ENCODE data around the gene SLC7A5.
"Not testable (repeated sequence)": the region's sequence is repeated elsewhere in the genome, so short reads cannot be mapped to it uniquely, and the experiment has no call there.

Gene SLC7A5

GRCh38 chr16:87869061-87869878, at the start of gene SLC7A5:
SLC7A5 (minus strand) TSS chr16:87869507; CDS start chr16:87869422, 85 bp downstream.
- peak; percentile 88 to 93 (median 89) for DNase-seq (ENCODE audit: low read depth in 3 of 3)

DNA sequence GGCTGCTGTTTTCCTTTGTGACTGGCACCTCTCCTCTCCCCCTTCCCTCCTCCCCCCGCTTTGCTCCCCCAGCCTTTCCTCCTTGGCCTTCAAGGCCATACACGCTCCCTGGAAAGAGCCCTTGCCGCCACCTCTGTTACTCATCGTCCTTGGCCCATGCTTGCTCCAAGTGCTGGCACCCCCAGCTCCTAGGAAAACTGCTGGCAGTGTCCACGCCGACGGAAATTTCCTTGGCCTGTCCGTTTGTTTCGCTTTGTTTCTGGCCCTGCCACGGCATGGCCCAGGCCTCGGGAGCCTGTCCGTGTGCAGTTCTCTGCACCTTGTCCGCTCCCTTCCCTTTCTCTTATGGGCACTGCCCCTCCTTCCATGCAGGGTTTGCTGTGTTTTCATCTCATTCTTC, 49.0 kb upstream of the SLC7A5 start:
- no peak for DNase-seq (ENCODE audit: low read depth in 3 of 3)

GRCh38 chr16:87917503-87917902, 48.2 kb upstream of the SLC7A5 start:
- DNase-seq (ENCODE audit: low read depth in 3 of 3): no peak

DNA sequence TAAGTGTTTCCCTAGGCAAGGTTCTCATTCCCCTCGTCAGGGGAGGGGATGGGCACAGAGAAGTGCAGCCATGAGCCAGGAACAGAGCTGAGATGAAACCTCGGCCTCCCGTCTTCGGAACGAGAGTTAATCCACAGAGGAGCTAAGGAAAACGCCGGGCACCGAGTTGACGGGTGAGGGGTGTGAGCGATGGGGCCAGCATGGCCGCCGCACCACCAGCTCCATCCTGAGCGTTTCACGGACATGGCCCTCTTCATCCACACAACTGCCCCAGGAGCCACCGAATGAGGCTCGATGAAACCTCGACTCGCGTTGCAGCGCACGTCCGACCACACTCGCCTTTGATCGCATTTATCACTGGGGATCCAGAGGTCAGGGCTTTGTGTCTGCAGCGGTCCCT, 45.5 kb upstream of the SLC7A5 start:
- no peak for DNase-seq (ENCODE audit: low read depth in 3 of 3)

DNA sequence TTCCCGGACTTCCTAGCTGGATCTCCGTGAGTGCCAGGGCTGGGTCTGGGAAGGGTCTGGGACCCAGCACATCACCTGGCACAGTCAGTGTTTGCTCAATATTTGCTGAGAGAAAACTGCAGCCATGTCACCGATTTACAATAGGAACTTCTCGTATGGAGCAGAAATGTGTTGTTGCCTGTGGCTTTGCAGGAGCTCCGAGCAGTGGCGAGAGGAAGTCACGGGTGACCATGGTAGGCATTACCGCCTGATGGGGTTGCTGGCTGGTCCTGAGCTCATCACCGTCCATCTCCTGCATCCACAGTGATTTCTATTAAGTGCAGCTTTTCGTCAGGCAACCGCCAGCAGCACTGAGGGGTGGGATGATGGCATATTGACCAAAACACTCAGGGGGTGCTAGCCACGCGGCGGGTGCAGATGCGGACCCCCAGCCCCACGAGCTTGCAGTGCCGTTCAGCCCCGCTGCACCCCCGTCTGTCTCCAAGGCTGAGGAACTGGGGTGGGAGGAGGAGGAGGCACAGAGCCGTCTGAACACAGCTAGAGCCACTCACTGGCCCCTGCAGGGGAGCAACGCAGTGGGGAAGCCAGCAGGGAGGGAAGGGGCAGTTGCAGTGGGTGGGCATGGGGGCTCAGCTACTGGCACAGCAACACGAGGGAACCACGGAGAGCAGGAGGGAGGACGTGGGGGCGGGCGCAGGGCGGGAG, 44.9 kb upstream of the SLC7A5 start:
- not testable (repeated sequence) for DNase-seq (ENCODE audit: low read depth in 3 of 3)

DNA sequence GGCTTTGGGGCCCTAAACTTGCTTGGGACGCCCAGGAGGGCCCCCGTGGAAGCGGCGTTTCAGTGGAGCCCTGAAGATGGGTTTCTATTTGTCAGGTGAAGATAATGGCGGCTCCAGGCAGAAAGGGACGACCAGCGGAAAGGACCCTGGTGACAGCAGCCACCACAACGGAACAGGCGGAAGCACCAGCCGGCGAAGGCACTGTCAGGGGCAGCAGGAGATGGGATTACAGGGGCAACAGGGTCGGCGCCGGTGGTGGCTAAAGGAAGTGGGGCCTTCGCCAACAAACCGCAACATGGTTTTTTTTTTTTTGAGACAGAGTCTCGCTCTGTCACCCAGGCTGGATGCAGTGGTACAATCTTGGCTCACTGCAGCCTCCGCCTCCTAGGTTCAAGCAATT, 43.4 kb upstream of the SLC7A5 start:
- not testable (repeated sequence) for DNase-seq (ENCODE audit: low read depth in 3 of 3)

DNA sequence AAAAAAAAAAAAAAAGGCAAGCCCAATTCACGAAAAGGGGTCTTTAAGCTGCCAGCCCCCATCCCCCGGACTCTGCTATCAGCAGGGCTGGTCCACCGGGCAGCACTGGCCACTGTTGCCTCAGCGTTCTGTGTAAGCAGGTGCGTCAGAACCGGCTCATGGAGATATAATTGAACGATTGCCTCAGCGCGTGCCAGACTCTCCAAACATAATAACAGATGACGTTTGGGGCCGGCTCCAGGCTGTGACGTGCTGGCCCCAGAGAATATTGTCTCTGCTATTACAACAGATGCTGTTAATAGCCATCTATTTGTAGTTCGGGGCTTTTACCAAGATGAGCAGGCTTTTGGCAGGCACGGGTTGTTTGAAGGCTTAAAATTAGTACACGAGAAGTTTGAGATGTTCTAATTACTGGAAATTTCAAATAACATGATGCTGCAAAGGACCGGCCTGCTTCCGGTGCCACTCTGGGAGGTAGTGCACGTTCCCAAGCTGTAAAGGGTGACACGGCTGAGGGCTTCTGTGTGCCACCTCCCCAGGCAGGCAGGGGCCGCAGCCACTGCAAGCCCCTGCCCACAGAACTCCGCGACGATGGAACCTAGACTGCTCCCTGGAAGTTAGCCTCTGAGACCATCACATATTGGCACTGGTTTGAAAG, 41.9 kb upstream of the SLC7A5 start:
- not testable (repeated sequence) for DNase-seq (ENCODE audit: low read depth in 3 of 3)

DNA sequence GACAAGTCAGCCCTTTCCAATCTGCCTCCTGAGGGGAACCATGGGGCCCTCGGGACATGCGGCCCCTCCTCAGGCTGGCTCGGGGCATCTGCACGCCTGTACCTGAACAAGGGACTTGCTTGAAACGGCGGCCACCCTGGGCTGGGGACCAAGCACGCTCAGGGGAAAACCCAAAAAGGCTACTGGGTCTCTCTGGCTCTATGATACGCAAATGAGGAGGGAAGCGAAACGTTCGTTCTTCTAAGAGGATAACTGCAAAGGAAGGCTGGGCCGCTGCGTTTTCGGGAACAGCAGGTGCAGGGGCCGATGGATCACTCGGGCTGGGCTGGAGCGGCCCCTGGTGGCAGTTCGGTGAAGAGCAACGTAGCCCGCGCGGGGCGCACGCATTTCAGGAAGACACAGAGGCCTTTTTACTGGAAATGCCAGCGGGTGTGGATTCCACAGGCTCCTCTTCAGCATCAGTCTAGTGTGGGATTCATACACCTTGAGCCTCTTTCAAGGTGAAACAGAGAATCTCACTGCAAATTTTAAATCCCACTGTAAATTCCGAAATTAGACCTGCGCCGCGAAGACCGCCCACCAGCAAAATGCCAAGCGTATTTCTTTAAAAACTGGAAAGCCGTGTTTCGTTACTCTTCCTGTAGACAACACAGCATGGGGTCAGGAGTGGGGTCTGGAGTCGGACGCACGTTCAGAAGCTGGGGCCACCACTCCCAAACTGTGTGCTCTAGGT, 40.1 kb upstream of the SLC7A5 start:
- DNase-seq (ENCODE audit: low read depth in 3 of 3): peak; percentile 77 to 81 (median 78)

GRCh38 chr16:87908101-87908500, 38.8 kb upstream of the SLC7A5 start:
- not testable (repeated sequence) for DNase-seq (ENCODE audit: low read depth in 3 of 3)

DNA sequence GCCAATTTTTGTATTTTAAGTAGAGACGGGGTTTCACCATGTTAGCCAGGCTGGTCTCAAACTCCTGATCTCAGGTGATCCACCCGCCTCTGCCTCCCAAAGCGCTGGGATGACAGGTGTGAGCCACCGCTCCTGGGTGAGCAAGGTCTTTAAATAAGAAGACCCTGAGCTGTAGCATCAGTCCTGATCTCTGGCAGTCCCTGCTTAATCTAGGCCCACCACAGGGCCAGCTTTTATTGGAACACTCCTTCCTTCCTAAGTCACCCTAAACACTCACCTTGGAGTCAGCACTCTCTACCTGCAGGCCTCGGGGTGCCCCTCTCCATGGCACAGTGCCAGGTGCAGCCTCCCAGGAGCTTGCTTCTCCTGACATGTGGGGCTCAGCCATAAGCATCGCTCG, 36.2 kb upstream of the SLC7A5 start:
- not testable (repeated sequence) for DNase-seq (ENCODE audit: low read depth in 3 of 3)

DNA sequence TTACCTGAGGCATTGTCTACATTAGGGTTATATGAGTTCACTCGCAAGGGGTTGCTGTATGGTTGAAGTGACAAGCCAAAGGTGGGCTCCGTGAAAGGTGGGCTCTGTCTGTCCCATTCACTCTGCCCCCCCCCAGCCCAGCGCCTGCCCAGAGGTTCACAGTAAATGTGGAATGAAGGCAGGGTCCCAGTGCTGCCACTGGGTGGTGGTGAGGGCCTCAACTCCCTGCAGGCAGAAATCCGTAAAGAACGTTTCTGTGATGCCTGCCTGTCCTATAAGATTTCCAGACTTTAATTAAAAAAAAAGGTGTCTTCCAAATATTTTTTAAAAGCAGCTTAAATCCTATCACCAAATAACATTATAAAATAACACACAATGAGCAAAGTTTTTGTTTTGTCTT, 35.7 kb upstream of the SLC7A5 start:
- not testable (repeated sequence) for DNase-seq (ENCODE audit: low read depth in 3 of 3)

DNA sequence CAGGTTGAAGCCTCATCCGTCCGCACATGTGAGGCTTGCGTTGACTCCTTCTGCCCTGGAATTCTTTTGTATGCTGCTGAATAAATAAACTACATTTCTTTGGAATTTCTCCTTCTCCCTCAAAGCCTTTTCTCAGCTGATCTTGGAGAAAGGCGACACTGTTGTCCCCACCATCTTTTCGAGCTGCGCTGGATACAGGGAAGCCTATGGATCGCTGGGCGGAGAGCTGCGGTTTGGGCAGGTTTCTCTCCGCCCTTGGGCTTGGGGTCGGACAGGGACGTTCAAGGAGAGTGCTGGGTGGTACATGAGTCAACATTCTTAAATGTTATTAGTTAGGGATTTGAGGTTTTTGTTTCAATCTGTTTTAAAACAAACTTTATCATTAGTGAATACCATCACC, 31.2 kb upstream of the SLC7A5 start:
- not testable (repeated sequence) for DNase-seq (ENCODE audit: low read depth in 3 of 3)

- peak; percentile 33 to 47 (median 36) for DNase-seq (ENCODE audit: low read depth in 3 of 3)
Measured at GRCh38 chr16:87897521-87898505, 28.5 kb upstream of the SLC7A5 start.

DNA sequence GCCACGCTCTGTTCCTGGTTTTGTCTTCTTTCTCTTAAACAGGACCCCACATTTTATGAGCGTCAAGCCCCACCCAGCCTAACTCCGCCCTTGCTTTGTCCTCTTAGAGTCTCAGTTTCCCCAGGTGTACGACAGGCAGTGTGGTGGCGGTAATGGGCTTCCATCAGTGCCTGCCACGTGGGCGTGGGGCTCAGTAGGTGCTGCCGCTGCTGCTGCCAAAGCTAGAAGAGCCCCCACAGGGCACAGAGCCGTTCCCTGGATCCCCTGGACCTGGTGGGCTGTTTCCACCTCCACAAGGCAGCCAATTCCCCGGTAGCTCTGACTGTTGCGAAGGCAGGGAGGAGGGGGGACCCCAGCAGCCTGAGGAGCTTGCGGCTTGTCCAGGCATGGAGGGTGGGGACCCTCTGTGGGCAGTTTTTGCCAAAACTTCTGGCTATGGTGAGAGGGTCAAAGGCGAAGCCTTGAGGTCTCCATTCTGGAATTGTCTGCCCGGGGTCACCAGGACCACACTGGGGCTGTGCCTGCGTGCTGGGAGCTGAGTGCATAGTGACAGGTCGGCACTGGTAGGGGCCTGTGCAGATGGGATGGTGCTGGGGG, 27.7 kb upstream of the SLC7A5 start:
- not testable (repeated sequence) for DNase-seq (ENCODE audit: low read depth in 3 of 3)

GRCh38 chr16:87896176-87896890, 27.0 kb upstream of the SLC7A5 start:
- DNase-seq (ENCODE audit: low read depth in 3 of 3): not testable (repeated sequence)

- peak; percentile 60 to 73 (median 71) for DNase-seq (ENCODE audit: low read depth in 3 of 3)
Measured at GRCh38 chr16:87895641-87896141, 26.4 kb upstream of the SLC7A5 start.

DNA sequence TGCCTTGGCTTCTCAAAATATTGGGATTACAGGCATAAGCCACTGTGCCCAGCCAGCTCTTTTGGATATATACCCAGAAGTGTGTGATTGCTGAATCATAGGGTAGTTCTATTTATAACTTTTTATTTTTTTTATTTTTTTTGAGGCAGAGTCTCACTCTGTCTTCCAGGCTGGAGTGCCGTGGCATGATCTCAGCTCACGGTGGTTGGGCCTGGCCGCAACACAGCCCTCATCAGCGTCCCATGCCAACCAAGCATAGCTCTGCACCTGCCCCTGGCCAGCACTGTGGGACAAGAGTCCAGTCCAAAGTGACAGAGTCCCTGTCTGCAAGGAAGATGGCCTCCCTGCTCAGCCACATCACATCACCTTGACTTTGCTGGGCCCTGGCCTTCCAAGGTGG, 24.7 kb upstream of the SLC7A5 start:
- not testable (repeated sequence) for DNase-seq (ENCODE audit: low read depth in 3 of 3)

GRCh38 chr16:87891764-87892163, 22.5 kb upstream of the SLC7A5 start:
- DNase-seq (ENCODE audit: low read depth in 3 of 3): no peak

GRCh38 chr16:87889762-87890161, 20.5 kb upstream of the SLC7A5 start:
- not testable (repeated sequence) for DNase-seq (ENCODE audit: low read depth in 3 of 3)
